Progenitor cell of endocrine pancreas (in vitro differentiated cells): ENCODE results near the gene CACNA2D4. TPM values are rescaled to one million over a fixed set of nuclear protein-coding genes. Genes with fewer than 3 reads are reported as not detected.
A peak's percentile ranks its signal among the peaks of the same experiment; 100 is the strongest.

Experiments used
- DNase-seq: peaks from one replicate; pipeline ENCODE4 v3.0.0; 2021; ENCODE audit warnings: low spot score; ENCODE audit not compliant: unreplicated experiment
- H3K27ac Mint-ChIP-seq: 2 replicates; pipeline ENCODE4 v1.8.0; 2021; ENCODE audit warnings: mild to moderate bottlenecking, moderate library complexity, mixed read lengths
- H3K27me3 Mint-ChIP-seq: 2 replicates; pipeline ENCODE4 v1.8.0; 2021; ENCODE audit warnings: mixed read lengths
- H3K36me3 Mint-ChIP-seq: 2 replicates; pipeline ENCODE4 v1.8.0; 2022; ENCODE audit warnings: mixed read lengths; ENCODE audit not compliant: insufficient read depth
- H3K4me1 Mint-ChIP-seq: 2 replicates; pipeline ENCODE4 v1.8.0; 2021; ENCODE audit warnings: low read depth, mixed read lengths
- H3K4me3 Mint-ChIP-seq: 2 replicates; pipeline ENCODE4 v1.8.0; 2021; ENCODE audit warnings: low read depth, mild to moderate bottlenecking, moderate library complexity, mixed read lengths
- H3K9me3 Mint-ChIP-seq: 2 replicates; pipeline ENCODE4 v1.8.0; 2021; ENCODE audit warnings: low read depth, mixed read lengths
- total RNA-seq: library from RNA; stranded (reverse); gene quantifications from 2 replicates; pipeline ENCODE4 v1.2.1, GENCODE V29; 2021
- TF ChIP-seq, protein P1 (sequence below): fragments of 200-600 bp; sonication (generic); IDR thresholded peaks from one replicate; pipeline ENCODE4 v1.5.0; 2021; ENCODE audit warnings: antibody characterized with exemption, mild to moderate bottlenecking; ENCODE audit not compliant: unreplicated experiment

Gene CACNA2D4
- total RNA-seq, 1 donor from 2014 or later: 0.34 TPM

DNA sequence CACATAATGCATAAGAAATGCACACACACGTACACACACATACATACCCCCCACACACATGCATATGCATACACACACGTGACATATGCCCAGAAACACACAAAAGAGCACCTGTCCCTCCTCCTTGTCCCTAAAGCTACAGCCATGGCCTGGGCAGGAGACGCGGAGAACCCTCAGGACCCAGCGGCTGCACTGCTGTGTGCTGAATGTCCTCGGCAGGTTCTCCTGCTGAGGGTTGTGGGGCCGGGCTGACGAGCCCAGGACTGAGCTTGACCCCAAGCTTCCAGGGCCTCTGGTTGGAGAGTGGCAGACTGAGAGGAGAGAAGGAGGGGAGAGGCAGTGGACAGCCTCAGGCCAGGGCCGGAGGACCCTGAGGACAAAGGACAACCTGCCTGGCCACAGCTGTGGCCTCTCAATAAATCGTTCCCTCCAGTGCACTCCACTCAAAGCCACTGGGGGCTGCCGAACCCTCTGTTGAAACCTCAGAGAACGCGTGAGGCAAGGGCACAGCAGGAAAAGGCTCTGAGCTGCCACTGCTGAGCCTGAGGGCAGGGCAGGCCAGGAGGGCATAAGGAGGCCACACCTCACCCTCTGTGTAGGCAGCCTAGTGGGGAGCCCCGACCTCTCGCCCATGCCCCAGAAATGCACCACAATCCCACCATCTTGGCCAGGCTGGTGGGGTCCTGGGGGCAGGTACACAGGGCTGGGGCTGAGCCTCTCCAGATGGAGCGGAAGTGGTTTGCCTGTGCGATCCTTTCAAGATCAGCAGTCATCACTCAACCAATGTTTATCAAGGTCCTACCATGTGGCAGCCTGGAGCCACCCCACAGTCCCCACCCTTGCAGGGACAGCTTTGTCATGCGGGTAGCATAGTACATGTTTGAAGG lies 3.1 kb downstream of the CACNA2D4 start:
- no peak overlapping the region for H3K27ac Mint-ChIP-seq
- no peaks in the 10 kb centered on the region for H3K9me3 Mint-ChIP-seq

GRCh38 chr12:1914114-1914911 lies 4.1 kb downstream of the CACNA2D4 start:
- H3K27me3 Mint-ChIP-seq: peaks cover 12% of the 10 kb centered on the region
- H3K36me3 Mint-ChIP-seq: no peaks in the 10 kb centered on the region
- peak; percentile 9 for DNase-seq
- H3K4me1 Mint-ChIP-seq: peaks cover 5% of the 10 kb centered on the region
- H3K27ac Mint-ChIP-seq: no peak overlapping the region
- H3K4me3 Mint-ChIP-seq: no peak overlapping the region
- TF ChIP-seq, protein P1, sequence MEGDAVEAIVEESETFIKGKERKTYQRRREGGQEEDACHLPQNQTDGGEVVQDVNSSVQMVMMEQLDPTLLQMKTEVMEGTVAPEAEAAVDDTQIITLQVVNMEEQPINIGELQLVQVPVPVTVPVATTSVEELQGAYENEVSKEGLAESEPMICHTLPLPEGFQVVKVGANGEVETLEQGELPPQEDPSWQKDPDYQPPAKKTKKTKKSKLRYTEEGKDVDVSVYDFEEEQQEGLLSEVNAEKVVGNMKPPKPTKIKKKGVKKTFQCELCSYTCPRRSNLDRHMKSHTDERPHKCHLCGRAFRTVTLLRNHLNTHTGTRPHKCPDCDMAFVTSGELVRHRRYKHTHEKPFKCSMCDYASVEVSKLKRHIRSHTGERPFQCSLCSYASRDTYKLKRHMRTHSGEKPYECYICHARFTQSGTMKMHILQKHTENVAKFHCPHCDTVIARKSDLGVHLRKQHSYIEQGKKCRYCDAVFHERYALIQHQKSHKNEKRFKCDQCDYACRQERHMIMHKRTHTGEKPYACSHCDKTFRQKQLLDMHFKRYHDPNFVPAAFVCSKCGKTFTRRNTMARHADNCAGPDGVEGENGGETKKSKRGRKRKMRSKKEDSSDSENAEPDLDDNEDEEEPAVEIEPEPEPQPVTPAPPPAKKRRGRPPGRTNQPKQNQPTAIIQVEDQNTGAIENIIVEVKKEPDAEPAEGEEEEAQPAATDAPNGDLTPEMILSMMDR: no peak
- no peaks in the 10 kb centered on the region for H3K9me3 Mint-ChIP-seq

More for the DNA sequence above, 3.1 kb downstream of the CACNA2D4 start:
- no peak overlapping the region for H3K4me3 Mint-ChIP-seq
- TF ChIP-seq, protein P1: no peak
- peaks cover 12% of the 10 kb centered on the region for H3K27me3 Mint-ChIP-seq
- H3K36me3 Mint-ChIP-seq: no peaks in the 10 kb centered on the region
- H3K4me1 Mint-ChIP-seq: peaks cover 5% of the 10 kb centered on the region
- DNase-seq: peak; percentile 11

DNA sequence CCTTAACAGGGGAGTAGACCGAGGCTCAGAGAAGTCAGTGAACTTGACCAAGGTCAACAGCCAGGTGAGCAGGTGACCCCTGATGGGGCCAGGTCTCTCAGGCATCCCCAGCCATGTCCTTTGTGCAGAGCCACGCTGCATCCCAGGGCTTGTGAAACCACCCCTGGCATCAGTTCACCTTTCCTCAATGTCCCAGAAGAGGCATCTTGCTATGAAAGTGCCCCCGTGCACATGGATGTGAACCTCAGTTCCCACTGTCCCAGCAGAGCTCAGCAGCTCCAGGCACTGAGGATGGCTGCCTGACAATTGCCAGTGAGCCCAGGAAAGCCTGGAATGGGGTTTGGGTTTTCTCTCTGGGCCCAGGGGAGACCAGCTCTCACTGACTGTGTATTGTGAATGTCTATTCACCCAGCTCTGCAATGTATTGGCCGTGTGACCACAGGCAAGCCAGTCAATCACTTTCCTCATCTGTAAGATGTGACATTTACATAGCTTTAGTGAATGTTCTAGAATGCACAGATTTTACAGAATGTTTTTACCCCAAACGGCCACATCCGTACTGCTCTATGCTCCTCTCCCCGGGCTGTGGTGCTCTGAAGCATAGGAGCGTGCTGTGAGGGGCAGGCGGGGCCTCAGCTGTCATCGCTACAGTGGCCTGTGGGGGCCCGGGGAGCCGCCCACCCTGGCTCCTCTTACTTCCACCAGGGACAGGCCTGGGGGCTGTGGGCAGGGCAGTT lies 4.9 kb downstream of the CACNA2D4 start:
- Mint-ChIP-seq H3K9me3 (no peaks in the 10 kb centered on the region), H3K4me3 (no peak overlapping the region), H3K36me3 (no peaks in the 10 kb centered on the region), H3K27me3 (peaks cover 12% of the 10 kb centered on the region), H3K4me1 (peaks cover 5% of the 10 kb centered on the region), H3K27ac (no peak overlapping the region)
- DNase-seq: no peak
- TF ChIP-seq, protein P1: no peak

DNA sequence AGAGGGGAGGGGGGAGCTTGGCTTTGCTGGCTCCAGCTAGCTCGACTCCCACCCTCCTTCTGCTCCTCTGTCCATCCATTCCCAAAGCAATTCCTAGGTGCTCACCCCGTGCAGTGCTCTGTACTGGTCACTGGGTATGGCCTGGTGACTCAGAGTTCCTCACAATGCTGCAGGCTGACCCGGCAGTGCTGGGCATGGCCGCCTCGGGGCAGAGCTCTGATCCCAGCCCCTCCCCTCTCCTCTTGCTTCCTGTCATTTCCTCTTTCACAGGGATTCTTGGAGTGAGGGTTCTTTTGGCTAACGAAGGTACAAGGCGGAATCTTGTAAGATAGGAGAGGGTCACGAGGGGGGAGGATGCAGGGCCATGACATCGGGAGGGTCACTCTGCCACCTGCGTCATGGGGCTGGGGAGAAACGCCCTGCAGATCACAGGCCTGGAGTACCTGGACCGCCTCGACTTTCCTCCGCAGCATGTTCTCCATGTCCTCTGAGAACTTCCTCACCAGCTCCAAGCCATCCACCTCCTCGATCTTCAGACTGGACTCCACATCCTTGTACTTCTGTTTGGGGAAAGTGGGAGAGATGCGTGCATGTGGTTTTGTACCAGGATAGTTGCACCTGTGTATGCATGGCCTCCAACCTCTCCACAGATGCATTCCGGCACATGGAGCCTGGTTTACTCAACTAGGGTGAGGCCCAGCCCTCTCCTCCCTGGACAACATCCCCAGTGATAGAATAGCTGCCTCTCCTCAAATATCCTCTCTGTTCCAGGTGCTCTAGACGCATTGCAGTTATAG lies 5.7 kb downstream of the CACNA2D4 start:
- Mint-ChIP-seq H3K4me3 (no peak overlapping the region), H3K36me3 (no peaks in the 10 kb centered on the region)
- DNase-seq: no peak

More for the DNA sequence above, 5.7 kb downstream of the CACNA2D4 start:
- Mint-ChIP-seq H3K27ac (no peak overlapping the region), H3K4me1 (peaks cover 5% of the 10 kb centered on the region), H3K9me3 (peaks cover 2% of the 10 kb centered on the region), H3K27me3 (peaks cover 12% of the 10 kb centered on the region)
- TF ChIP-seq, protein P1: no peak
